GM23248 (cell line): ENCODE data around the gene PDIK1L.

Experiments
- EZH2 ChIP-seq: fragments of 200-600 bp; sonication (generic); IDR thresholded peaks from 2 replicates; pipeline ENCODE4 v1.6.1; 2018; ENCODE audit warnings: antibody characterized with exemption, mild to moderate bottlenecking; ENCODE audit not compliant: insufficient read depth, poor library complexity, severe bottlenecking
- EZH2phosphoT487 ChIP-seq: fragments of 200-600 bp; sonication (generic); IDR thresholded peaks from 2 replicates; pipeline ENCODE4 v1.6.1; 2018; ENCODE audit warnings: antibody characterized with exemption, moderate library complexity, mild to moderate bottlenecking, low read depth; ENCODE audit not compliant: insufficient read depth

DNA sequence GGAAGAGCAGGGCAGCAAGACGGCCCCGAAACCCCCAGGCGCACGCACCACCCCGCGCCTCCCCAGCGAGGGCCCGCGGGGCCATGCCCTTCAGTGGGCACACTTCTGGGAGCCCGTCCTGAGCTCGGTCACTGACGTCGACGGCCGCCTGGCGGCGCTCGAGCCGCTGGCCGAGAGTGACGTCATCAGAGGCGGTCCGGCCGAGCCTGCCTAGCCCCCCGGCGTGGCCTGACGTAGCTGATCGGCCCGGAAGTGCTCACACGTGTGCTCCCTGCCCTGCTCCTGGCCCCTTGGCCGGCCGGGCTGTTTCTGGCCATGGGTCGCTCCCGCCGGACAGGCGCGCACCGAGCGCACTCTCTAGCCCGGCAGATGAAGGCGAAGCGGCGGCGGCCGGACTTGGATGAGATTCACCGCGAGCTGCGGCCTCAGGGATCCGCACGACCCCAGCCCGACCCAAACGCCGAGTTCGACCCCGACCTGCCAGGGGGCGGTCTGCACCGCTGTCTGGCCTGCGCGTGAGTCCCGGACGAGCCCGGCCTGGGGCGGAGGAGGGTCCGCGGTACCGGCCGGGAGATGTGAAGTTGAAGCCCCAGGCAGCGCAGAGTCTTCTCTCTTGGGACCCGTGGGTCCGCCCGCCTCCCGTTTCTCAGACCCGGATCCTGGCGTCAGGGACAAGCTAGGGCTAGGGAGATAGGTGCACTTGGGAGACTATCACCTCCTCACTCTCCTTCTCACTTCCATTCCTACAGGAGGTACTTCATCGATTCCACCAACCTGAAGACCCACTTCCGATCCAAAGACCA lies 58.2 kb downstream of the PDIK1L start, which contains the start of gene ZNF593:
- no peak for TF ChIP-seq EZH2
- no peak for TF ChIP-seq EZH2phosphoT487
